ENCODE measurements around the gene TAF4.

GRCh38 chr20:62111148-62111547 lies 45.5 kb upstream of the TAF4 start:
- TF ChIP-seq CTCF (conservative IDR thresholded peaks at IDR 0.05): no peak
- no peak for TF ChIP-seq ZFX (IDR thresholded peaks at IDR 0.05)

All from C4-2B (cell line).